MM.1S (cell line): ENCODE results near the gene C8G.
A peak's percentile ranks its signal among the peaks of the same experiment; 100 is the strongest.

ENCODE experiments used
- EZH2 ChIP-seq: fragments of 300-600 bp; sonication (generic); optimal IDR thresholded peaks from 2 replicates; pipeline ENCODE3; 2017; ENCODE audit warnings: low read depth, mild to moderate bottlenecking, antibody characterized with exemption, low read length, mixed read lengths
- EZH2phosphoT487 ChIP-seq: fragments of 300-600 bp; sonication (generic); IDR thresholded peaks from 2 replicates; pipeline ENCODE4 v1.6.1; 2018; ENCODE audit warnings: antibody characterized with exemption, low read length
- TF ChIP-seq, protein P1 (sequence below): fragments of 300-600 bp; sonication (generic); IDR thresholded peaks from 2 replicates; pipeline ENCODE4 v1.5.1; 2016; ENCODE audit warnings: antibody characterized with exemption, low read length, mixed read lengths

GRCh38 chr9:136975644-136976043, 30.6 kb downstream of the C8G start:
- TF ChIP-seq EZH2 (no peak), EZH2phosphoT487 (no peak)
- TF ChIP-seq, protein P1, sequence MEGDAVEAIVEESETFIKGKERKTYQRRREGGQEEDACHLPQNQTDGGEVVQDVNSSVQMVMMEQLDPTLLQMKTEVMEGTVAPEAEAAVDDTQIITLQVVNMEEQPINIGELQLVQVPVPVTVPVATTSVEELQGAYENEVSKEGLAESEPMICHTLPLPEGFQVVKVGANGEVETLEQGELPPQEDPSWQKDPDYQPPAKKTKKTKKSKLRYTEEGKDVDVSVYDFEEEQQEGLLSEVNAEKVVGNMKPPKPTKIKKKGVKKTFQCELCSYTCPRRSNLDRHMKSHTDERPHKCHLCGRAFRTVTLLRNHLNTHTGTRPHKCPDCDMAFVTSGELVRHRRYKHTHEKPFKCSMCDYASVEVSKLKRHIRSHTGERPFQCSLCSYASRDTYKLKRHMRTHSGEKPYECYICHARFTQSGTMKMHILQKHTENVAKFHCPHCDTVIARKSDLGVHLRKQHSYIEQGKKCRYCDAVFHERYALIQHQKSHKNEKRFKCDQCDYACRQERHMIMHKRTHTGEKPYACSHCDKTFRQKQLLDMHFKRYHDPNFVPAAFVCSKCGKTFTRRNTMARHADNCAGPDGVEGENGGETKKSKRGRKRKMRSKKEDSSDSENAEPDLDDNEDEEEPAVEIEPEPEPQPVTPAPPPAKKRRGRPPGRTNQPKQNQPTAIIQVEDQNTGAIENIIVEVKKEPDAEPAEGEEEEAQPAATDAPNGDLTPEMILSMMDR = peak; percentile 18; the same call in 1 of the 2 replicates
